Nephron (organoid): Measurements from ENCODE around the gene KAZN.
A peak's percentile ranks its signal among the peaks of the same experiment; 100 is the strongest.

Source experiments
- H3K27ac Mint-ChIP-seq, 3 experiments: 2 replicates each; pipeline ENCODE4 v1.8.0; 2020; ENCODE audit warnings: mixed read lengths in 3 of 3, mild to moderate bottlenecking in 2 of 3, moderate library complexity in 1 of 3
- H3K27me3 Mint-ChIP-seq: 2 replicates; pipeline ENCODE4 v1.8.0; 2021; ENCODE audit warnings: low read depth, mild to moderate bottlenecking, moderate library complexity, mixed read lengths
- H3K36me3 Mint-ChIP-seq: 2 replicates; pipeline ENCODE4 v1.8.0; 2020; ENCODE audit warnings: low read depth, mixed read lengths
- H3K4me1 Mint-ChIP-seq: 2 replicates; pipeline ENCODE4 v1.8.0; 2020; ENCODE audit warnings: mixed read lengths
- H3K4me3 Mint-ChIP-seq, 3 experiments: 2 replicates each; pipeline ENCODE4 v1.8.0; 2020; ENCODE audit warnings: mild to moderate bottlenecking in 3 of 3, mixed read lengths in 3 of 3, moderate library complexity in 2 of 3
- H3K9me3 Mint-ChIP-seq: 2 replicates; pipeline ENCODE4 v1.8.0; 2020; ENCODE audit warnings: mixed read lengths
- TF ChIP-seq, protein P1 (sequence below), 3 experiments: fragments of 200-600 bp; sonication (generic); IDR thresholded peaks; one replicate each; pipeline ENCODE4 v1.5.0; 2021; ENCODE audit warnings: antibody characterized with exemption in 3 of 3; ENCODE audit not compliant: unreplicated experiment in 3 of 3

KAZN gene

DNA sequence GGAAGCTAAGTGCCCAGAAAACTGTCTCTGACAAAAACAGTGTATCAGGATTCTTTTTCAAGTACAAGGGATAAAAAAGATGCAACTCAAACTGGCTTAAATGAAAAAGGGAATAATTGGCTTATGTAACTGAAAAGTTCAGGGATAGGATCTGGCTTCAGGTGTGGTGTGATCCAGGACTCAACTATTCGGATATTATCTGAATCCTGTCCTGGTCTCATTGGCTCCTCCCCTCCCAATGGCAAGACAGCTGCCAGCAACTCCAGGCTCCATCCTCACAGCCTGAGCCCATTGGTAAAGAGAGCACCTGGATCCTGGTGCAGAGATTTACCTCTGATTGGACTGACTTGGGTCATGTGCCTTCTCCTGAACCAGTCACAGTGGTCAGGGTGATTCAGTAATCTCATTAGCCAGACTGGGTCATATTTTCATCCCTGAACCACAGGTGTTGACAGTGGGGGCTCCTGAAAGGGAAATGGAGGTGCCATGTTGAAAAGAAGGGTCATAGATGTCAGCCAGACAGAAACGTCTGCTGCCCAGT, 349.7 kb downstream of the KAZN start:
- TF ChIP-seq, protein P1, sequence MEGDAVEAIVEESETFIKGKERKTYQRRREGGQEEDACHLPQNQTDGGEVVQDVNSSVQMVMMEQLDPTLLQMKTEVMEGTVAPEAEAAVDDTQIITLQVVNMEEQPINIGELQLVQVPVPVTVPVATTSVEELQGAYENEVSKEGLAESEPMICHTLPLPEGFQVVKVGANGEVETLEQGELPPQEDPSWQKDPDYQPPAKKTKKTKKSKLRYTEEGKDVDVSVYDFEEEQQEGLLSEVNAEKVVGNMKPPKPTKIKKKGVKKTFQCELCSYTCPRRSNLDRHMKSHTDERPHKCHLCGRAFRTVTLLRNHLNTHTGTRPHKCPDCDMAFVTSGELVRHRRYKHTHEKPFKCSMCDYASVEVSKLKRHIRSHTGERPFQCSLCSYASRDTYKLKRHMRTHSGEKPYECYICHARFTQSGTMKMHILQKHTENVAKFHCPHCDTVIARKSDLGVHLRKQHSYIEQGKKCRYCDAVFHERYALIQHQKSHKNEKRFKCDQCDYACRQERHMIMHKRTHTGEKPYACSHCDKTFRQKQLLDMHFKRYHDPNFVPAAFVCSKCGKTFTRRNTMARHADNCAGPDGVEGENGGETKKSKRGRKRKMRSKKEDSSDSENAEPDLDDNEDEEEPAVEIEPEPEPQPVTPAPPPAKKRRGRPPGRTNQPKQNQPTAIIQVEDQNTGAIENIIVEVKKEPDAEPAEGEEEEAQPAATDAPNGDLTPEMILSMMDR (IDR thresholded peaks at IDR 0.05; ENCODE audit: unreplicated experiment in 3 of 3) = no peak
- H3K4me3 Mint-ChIP-seq = no peak overlapping the region
- H3K9me3 Mint-ChIP-seq = no peaks in the 10 kb centered on the region
- H3K27ac Mint-ChIP-seq = peak overlapping the region in 1 of 3 experiments; percentile 97
- H3K36me3 Mint-ChIP-seq = peaks cover 7% of the 10 kb centered on the region
- H3K4me1 Mint-ChIP-seq = peaks cover 64% of the 10 kb centered on the region
- H3K27me3 Mint-ChIP-seq = no peaks in the 10 kb centered on the region

DNA sequence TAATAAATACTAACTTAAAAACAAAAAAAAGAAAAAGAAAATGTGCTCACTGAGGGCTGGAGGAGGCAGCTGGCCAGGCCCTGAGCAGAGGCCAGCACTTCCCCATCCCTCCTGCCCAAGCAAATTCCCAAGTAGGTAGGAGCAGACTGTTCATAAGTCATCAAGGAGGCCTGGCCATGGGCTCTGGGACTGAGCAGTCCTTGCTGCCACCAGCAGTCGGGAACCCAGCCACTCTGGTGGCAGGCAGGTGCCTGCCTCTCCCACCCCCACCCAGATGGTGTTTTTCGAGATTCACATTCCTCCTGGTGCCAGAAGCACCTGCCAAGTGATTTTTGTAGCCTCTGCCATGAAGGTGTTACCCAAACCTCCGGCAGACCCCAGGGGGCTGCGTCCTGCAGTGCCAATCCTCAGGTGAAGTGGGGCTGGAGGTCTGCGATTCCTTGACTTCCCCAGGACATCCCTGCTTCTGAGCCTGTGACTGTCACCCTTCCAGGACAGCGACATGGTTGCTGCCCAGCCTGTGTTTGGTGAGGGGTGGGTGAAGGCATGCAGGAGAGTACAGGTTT, 350.9 kb downstream of the KAZN start:
- Mint-ChIP-seq H3K4me3 (peak overlapping the region in 1 of 3 experiments; percentile 34), H3K27ac (peak overlapping the region; percentile 69 to 87 (median 86)), H3K36me3 (peaks cover 7% of the 10 kb centered on the region), H3K27me3 (no peaks in the 10 kb centered on the region), H3K4me1 (peaks cover 54% of the 10 kb centered on the region), H3K9me3 (no peaks in the 10 kb centered on the region)
- TF ChIP-seq, protein P1 (IDR thresholded peaks at IDR 0.05; ENCODE audit: unreplicated experiment in 3 of 3) = no peak

DNA sequence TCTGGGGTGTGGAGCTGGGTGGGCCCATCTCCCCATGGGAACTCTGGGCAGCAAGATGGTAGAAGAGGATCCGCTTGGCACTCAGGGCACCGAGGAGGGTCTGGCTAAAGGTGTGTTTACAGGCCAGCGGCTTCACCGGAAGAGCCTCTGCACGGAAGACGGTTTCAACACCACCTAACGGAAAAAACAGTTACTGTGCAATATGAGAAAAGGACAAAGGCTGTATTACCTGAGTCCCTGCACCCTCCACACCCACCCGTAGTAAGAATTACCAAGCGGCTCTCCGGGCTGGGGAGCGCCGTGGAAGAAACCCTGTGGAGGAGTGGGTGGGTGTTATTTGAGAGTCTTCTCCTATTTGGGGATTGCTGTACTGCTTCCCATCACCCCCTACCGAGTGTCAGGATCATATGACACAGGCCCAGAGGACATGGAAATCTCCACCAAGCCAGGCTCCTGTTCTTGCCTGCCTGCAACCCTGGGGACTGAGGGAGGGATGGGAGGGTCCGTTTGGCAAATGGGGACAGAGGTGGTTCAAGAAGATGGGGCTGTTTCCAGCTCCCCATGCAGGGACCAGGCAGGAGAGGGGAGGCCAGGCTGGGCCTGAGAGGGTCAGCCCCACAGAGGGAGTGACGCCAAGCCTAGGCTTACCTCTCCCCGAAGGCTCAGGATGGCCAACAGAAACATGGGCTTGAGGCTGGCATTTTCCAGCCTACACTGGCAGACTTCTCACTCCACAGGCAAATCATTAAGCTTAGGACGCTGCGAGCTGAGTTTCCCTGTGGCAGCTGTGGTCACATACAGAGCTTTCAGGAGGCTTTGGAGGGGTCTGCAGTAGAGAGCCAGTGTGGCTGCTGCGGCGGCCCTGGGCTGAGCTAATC, 351.6 kb downstream of the KAZN start:
- peaks cover 47% of the 10 kb centered on the region for H3K4me1 Mint-ChIP-seq

DNA sequence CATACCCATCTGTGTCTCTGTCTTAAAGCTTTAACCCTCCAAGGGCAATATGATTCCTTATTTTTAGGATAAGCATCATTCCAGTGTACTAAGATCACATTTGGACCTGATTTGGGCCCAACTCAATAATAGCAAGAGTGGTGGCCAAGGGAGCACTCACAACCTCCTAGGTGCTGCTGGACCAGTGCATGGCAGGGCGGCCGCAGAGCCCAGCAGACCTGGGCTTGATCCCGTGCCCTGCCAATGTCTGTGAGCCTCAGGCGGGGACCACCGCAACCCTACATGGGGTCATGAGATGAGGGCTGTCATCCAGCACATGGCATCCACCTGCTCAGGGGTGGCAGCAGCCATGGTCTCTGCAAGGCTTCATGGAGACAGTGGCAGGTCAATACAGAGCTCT, 353.3 kb downstream of the KAZN start:
- peaks cover 12% of the 10 kb centered on the region for H3K36me3 Mint-ChIP-seq
- no peak overlapping the region for H3K27ac Mint-ChIP-seq
- TF ChIP-seq, protein P1 (IDR thresholded peaks at IDR 0.05; ENCODE audit: unreplicated experiment in 3 of 3) = no peak
- peaks cover 30% of the 10 kb centered on the region for H3K4me1 Mint-ChIP-seq
- peaks cover 3% of the 10 kb centered on the region for H3K9me3 Mint-ChIP-seq
- no peak overlapping the region for H3K4me3 Mint-ChIP-seq
- H3K27me3 Mint-ChIP-seq = no peaks in the 10 kb centered on the region

More for the DNA sequence above, 351.6 kb downstream of the KAZN start:
- peaks cover under 1% of the 10 kb centered on the region for H3K9me3 Mint-ChIP-seq
- peaks cover 10% of the 10 kb centered on the region for H3K36me3 Mint-ChIP-seq
- no peaks in the 10 kb centered on the region for H3K27me3 Mint-ChIP-seq
- peak overlapping the region; percentile 69 to 87 (median 86) for H3K27ac Mint-ChIP-seq
- H3K4me3 Mint-ChIP-seq = peak overlapping the region in 2 of 3 experiments; percentile 34 to 40
- TF ChIP-seq, protein P1 (IDR thresholded peaks at IDR 0.05; ENCODE audit: unreplicated experiment in 3 of 3) = no peak

DNA sequence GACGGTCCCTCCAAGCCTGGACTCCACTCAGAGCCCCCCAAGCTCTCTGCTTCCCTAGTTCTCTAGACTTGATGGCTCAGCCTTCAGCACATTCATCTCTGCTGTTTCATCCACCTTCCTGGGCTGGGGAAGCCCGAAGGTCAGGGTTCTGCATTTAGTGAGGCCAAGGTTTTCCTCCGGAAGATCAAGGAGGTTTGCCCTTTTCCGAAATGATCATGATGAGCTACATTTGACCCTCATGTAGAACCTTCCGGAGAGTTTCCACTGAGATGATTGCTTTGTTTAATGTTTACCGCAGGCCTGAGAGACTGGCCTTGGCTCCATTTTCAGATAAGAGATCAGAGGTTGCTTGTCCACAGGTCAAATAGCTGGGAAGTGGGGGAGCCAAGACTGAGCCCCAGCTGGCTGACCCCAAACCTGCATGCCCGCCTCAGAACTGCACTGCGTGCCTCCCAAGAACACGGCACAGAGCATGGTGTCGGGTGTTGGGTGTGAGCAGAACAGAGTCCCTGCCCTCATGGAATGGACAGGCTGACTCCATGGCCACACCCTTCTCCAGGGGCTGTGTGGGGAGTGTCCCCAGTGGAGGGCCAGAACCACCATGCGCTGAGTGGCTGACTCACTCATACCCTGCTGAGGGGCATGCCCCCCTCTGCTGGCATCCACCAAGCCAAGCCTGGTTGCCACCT, 354.3 kb downstream of the KAZN start:
- Mint-ChIP-seq H3K27ac (peak overlapping the region in 2 of 3 experiments; percentile 25 to 44), H3K9me3 (peaks cover 3% of the 10 kb centered on the region), H3K4me3 (no peak overlapping the region), H3K27me3 (no peaks in the 10 kb centered on the region), H3K36me3 (peaks cover 12% of the 10 kb centered on the region), H3K4me1 (peaks cover 25% of the 10 kb centered on the region)
- TF ChIP-seq, protein P1 (IDR thresholded peaks at IDR 0.05; ENCODE audit: unreplicated experiment in 3 of 3) = no peak
